Thyroid gland (tissue), 4 donors: Measurements from ENCODE around the gene KDM4B. TPM values are rescaled to one million over a fixed set of nuclear protein-coding genes. Genes with fewer than 3 reads are reported as not detected.

Source experiments
- DNase-seq, 2 donors: peaks; one replicate each; pipeline ENCODE4 v3.0.0-alpha.2; 2019
- H3K27ac ChIP-seq, 3 donors: fragments of 200-600 bp; sonication (generic); 1 replicate in 2 of 3; 2 replicates in 1 of 3; pipeline ENCODE4 v1.5.1; 2016 to 2019; ENCODE audit warnings: mild to moderate bottlenecking in 1 of 3, moderate library complexity in 1 of 3
- H3K27me3 ChIP-seq: fragments of 200-600 bp; sonication (generic); one replicate; pipeline ENCODE4 v1.5.1; 2019
- H3K36me3 ChIP-seq, 2 donors: fragments of 200-600 bp; sonication (generic); one replicate each; pipeline ENCODE4 v1.5.1; 2016 to 2019
- H3K4me1 ChIP-seq, 2 donors: fragments of 200-600 bp; sonication (generic); one replicate each; pipeline ENCODE4 v1.5.1; 2017 to 2019
- H3K4me3 ChIP-seq, 3 donors: fragments of 200-600 bp; sonication (generic); replicated peaks in 1 of 3; 1 replicate in 2 of 3; 2 replicates in 1 of 3; pipeline ENCODE4 v1.5.1; 2016; ENCODE audit warnings: mild to moderate bottlenecking in 1 of 3
- H3K9me3 ChIP-seq: fragments of 200-600 bp; sonication (generic); one replicate; pipeline ENCODE4 v1.5.1; 2017
- CTCF ChIP-seq, 6 experiments: fragments of 200-600 bp in 3 of 6; fragments of 450-650 bp in 3 of 6; sonication (generic) in 3 of 6; IDR thresholded peaks; one replicate each; pipeline ENCODE4 v1.5.1; 2016 to 2019; ENCODE audit warnings: antibody characterized with exemption in 6 of 6, mild to moderate bottlenecking in 2 of 6, inconsistent platforms in 1 of 6, moderate library complexity in 1 of 6
- POLR2A ChIP-seq, 2 donors: fragments of 450-650 bp; IDR thresholded peaks; one replicate each; pipeline ENCODE4 v1.6.1; 2017; ENCODE audit warnings: antibody characterized with exemption in 2 of 2, mild to moderate bottlenecking in 2 of 2, moderate library complexity in 1 of 2
- WGBS, 2 donors: methylation state at CpG; one replicate each; pipeline ENCODE4 v1.1.5; 2017; 5-methylcytosine and 5-hydroxymethylcytosine counted together
- intact Hi-C: fragments of 100-400 bp; cut with DNase I; formaldehyde crosslinking; loops from one replicate; pipeline ENCODE4 v1.15.1; 2023
- total RNA-seq, 4 donors: library from RNA; depleted of rRNA; stranded (reverse); fragments of >200 nt; gene quantifications; one replicate each; pipeline ENCODE4 v1.2.3, GENCODE V29; 2016

The KDM4B gene
- total RNA-seq, 4 donors from 2014 or later, result 44.3 to 87.2 (median 75.8) TPM

- Histone ChIP-seq H3K4me1 (no peaks in the 10 kb centered on the region), H3K36me3 (no peaks in the 10 kb centered on the region), H3K27me3 (no peaks in the 10 kb centered on the region), H3K27ac (no peak overlapping the region), H3K4me3 (no peak overlapping the region), H3K9me3 (no peaks in the 10 kb centered on the region)
- intact Hi-C loops, result no loop called here
- TF ChIP-seq POLR2A (IDR thresholded peaks at IDR 0.05) (no peak), CTCF (IDR thresholded peaks at IDR 0.05) (no peak)
- no peak for DNase-seq
Observed at GRCh38 chr19:5166262-5166661, 197.3 kb downstream of the KDM4B start.

GRCh38 chr19:5170329-5170745 lies 201.4 kb downstream of the KDM4B start:
- Histone ChIP-seq H3K9me3 (no peaks in the 10 kb centered on the region), H3K27ac (no peak overlapping the region), H3K27me3 (no peaks in the 10 kb centered on the region), H3K4me1 (no peaks in the 10 kb centered on the region), H3K36me3 (no peaks in the 10 kb centered on the region), H3K4me3 (no peak overlapping the region)
- peak in 1 of 2 donors; percentile 26 for DNase-seq
- WGBS, 2 donors, result 65 to 69% methylated on average over 4 of the region's 4 CpGs
- intact Hi-C loops, result no loop called here
- TF ChIP-seq POLR2A (IDR thresholded peaks at IDR 0.05) (no peak), CTCF (IDR thresholded peaks at IDR 0.05) (peak in 4 of 6 experiments; percentile 24 to 43 (median 32))

GRCh38 chr19:5171711-5172110 lies 202.8 kb downstream of the KDM4B start:
- no peaks in the 10 kb centered on the region for H3K9me3 ChIP-seq
- no peak overlapping the region for H3K27ac ChIP-seq
- 69 to 71% methylated on average over 9 of the region's 9 CpGs for WGBS, 2 donors
- no peak for DNase-seq
- no peaks in the 10 kb centered on the region for H3K27me3 ChIP-seq
- intact Hi-C loops, result no loop called here
- H3K4me3 ChIP-seq, result no peak overlapping the region
- H3K4me1 ChIP-seq, result no peaks in the 10 kb centered on the region
- no peak for TF ChIP-seq CTCF (IDR thresholded peaks at IDR 0.05)
- TF ChIP-seq POLR2A (IDR thresholded peaks at IDR 0.05), result no peak
- no peaks in the 10 kb centered on the region for H3K36me3 ChIP-seq

GRCh38 chr19:5172859-5173630 lies 204.1 kb downstream of the KDM4B start:
- TF ChIP-seq CTCF (IDR thresholded peaks at IDR 0.05), result no peak
- no peak for TF ChIP-seq POLR2A (IDR thresholded peaks at IDR 0.05)
- H3K27ac ChIP-seq, result no peak overlapping the region
- H3K4me1 ChIP-seq, result no peaks in the 10 kb centered on the region
- WGBS, 2 donors, result 73 to 77% methylated on average over 8 of the region's 8 CpGs
- DNase-seq, result no peak
- H3K4me3 ChIP-seq, result no peak overlapping the region
- no peaks in the 10 kb centered on the region for H3K36me3 ChIP-seq
- no peaks in the 10 kb centered on the region for H3K27me3 ChIP-seq
- H3K9me3 ChIP-seq, result no peaks in the 10 kb centered on the region
- intact Hi-C loops, result no loop called here

GRCh38 chr19:5173993-5174392 lies 205.1 kb downstream of the KDM4B start:
- H3K36me3 ChIP-seq, result no peaks in the 10 kb centered on the region
- intact Hi-C loops, result no loop called here
- H3K9me3 ChIP-seq, result no peaks in the 10 kb centered on the region
- H3K27ac ChIP-seq, result no peak overlapping the region
- 81 to 83% methylated on average over 12 of the region's 12 CpGs for WGBS, 2 donors
- H3K4me3 ChIP-seq, result no peak overlapping the region
- H3K27me3 ChIP-seq, result no peaks in the 10 kb centered on the region
- H3K4me1 ChIP-seq, result no peaks in the 10 kb centered on the region
- TF ChIP-seq POLR2A (IDR thresholded peaks at IDR 0.05), result no peak
- TF ChIP-seq CTCF (IDR thresholded peaks at IDR 0.05), result no peak
- no peak for DNase-seq
